Stimulated activated CD4-positive, alpha-beta T cell treated with anti-CD3 and anti-CD28 coated beads, Interleukin-12 subunit alpha, Interleukin-12 subunit beta, amount 100 ng/mL, for 24 hours (primary cell): ENCODE data around the gene TYW1.
"Not testable (repeated sequence)": the region's sequence is repeated elsewhere in the genome, so short reads cannot be mapped to it uniquely, and the experiment has no call there.

Source experiments
- DNase-seq, 2 experiments: peaks; one replicate each; pipeline ENCODE4 v3.0.0-alpha.2; 2020; ENCODE audit warnings: low read depth in 2 of 2

Gene TYW1

GRCh38 chr7:66995050-66995776 lies 1.4 kb upstream of the TYW1 start, which contains the start of gene SBDS:
TSS of gene SBDS (minus strand) at chr7:66995586. CDS start at chr7:66995417, 169 bp downstream.
- peak; percentile 81 to 90 for DNase-seq

- not testable (repeated sequence) for DNase-seq
Observed at GRCh38 chr7:67000601-67001258, 4.1 kb downstream of the TYW1 start.

- not testable (repeated sequence) for DNase-seq
Observed at GRCh38 chr7:67004145-67004544, 7.5 kb downstream of the TYW1 start.

- no peak for DNase-seq
Observed at GRCh38 chr7:67006965-67007364, 10.3 kb downstream of the TYW1 start.

GRCh38 chr7:67008260-67008659 lies 11.6 kb downstream of the TYW1 start:
- DNase-seq, result no peak

GRCh38 chr7:67009677-67010076 lies 13.0 kb downstream of the TYW1 start:
- DNase-seq, result not testable (repeated sequence)

GRCh38 chr7:67014076-67014622 lies 17.5 kb downstream of the TYW1 start:
- DNase-seq, result not testable (repeated sequence)

- DNase-seq, result not testable (repeated sequence)
Observed at GRCh38 chr7:67017971-67018370, 21.3 kb downstream of the TYW1 start.

- DNase-seq, result no peak
Observed at GRCh38 chr7:67018940-67019339, 22.3 kb downstream of the TYW1 start.

GRCh38 chr7:67019562-67020390 lies 23.1 kb downstream of the TYW1 start:
- no peak for DNase-seq

- DNase-seq, result no peak
Observed at GRCh38 chr7:67021260-67021659, 24.6 kb downstream of the TYW1 start.

GRCh38 chr7:67022511-67022910 lies 25.9 kb downstream of the TYW1 start:
- no peak for DNase-seq

GRCh38 chr7:67025459-67025858 lies 28.8 kb downstream of the TYW1 start:
- not testable (repeated sequence) for DNase-seq

- DNase-seq, result not testable (repeated sequence)
Observed at GRCh38 chr7:67031685-67032084, 35.1 kb downstream of the TYW1 start.

GRCh38 chr7:67033251-67033650 lies 36.6 kb downstream of the TYW1 start:
- DNase-seq, result no peak

GRCh38 chr7:67036432-67037395 lies 40.1 kb downstream of the TYW1 start:
- DNase-seq, result not testable (repeated sequence)

GRCh38 chr7:67040832-67041231 lies 44.2 kb downstream of the TYW1 start:
- DNase-seq, result not testable (repeated sequence)

- not testable (repeated sequence) for DNase-seq
Observed at GRCh38 chr7:67042781-67043558, 46.3 kb downstream of the TYW1 start.

- not testable (repeated sequence) for DNase-seq
Observed at GRCh38 chr7:67043559-67043930, 46.9 kb downstream of the TYW1 start.

- DNase-seq, result no peak
Observed at GRCh38 chr7:67045496-67045995, 48.9 kb downstream of the TYW1 start.
